HL-60/S4 treated with phorbol 12-myristate 13-acetate at 8.2 ng/mL for 4 days and 3 days (cell line): ENCODE data around the gene METAP2.
"Not testable (repeated sequence)": the region's sequence is repeated elsewhere in the genome, so short reads cannot be mapped to it uniquely, and the experiment has no call there.

Experiments
- in situ Hi-C: fragments of 300-500 bp; cut with MboI; formaldehyde crosslinking; loops from 2 replicates; pipeline ENCODE4 v1.15.0; 2022; ENCODE audit warnings: low sequenced_read_pairs

Gene METAP2

GRCh38 chr12:95473884-95474659 is at the start of gene METAP2:
Gene METAP2 (plus strand): TSS chr12:95474152. CDS start chr12:95474180, 28 bp downstream.
- in situ Hi-C loops: no loop called here

GRCh38 chr12:95424271-95424994 is 49.5 kb upstream of the METAP2 start:
- in situ Hi-C loops: no loop called here

- in situ Hi-C loops: no loop called here
Measured at GRCh38 chr12:95429172-95429510, 44.8 kb upstream of the METAP2 start.

DNA sequence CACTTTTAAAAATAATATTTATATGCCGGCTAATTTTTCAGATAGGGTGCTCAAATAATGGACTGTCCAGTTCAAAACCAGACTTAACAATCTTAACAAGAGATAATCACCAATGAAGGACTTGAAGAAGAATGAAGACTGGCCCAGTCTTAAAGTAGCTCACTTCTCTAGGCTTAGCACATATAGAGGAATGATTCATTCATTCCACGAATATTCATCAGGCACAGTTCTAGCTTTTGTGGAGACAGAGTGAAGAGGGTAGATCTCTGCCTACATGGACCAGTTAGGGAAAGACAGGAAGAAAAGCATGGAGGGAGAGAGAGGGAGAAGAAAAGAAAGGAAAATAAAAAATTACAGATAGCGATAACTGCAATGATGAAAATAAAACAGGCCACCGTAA is 42.8 kb upstream of the METAP2 start:
- in situ Hi-C loops: no loop called here

- in situ Hi-C loops: no loop called here
Measured at GRCh38 chr12:95435355-95435754, 38.6 kb upstream of the METAP2 start.

- in situ Hi-C loops: no loop called here
Measured at GRCh38 chr12:95437565-95437964, 36.4 kb upstream of the METAP2 start.

DNA sequence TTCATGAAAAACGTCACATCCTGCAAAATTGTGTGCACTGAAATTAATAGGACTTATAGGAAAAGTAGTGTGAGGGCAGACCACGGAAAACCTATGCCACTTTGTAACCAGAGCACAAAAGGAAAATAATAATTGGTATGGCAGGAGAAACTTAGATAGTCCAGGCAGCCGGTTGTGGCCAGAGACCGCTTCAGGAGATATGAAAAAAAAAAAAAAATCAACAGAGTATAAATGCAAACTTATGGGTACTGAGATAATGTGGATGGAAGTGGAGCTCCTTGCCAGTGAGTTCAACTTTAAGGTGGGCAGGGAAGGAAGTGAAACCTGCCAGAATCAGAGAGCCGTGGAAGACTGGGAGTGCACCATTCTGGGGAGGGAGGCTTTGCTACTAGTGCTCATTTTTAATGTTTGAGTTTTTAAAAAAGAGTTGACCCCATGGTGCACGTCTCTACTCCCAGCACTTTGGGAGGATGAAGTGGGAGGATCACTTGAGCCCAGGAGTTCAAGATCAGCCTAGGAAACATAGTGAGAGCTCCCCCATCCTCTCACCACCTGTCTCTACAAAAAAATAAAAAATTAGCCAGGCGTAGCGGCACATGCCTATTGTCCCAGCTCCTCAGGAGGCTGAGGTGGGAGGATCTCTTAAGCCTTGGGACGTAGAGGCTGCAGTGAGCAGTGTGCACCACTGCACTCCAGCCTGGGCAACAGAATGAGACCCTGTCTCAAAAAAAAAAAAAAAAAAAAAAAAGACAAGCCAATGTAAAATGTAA is 34.3 kb upstream of the METAP2 start:
- in situ Hi-C loops: no loop called here

GRCh38 chr12:95440401-95440800 is 33.6 kb upstream of the METAP2 start:
- in situ Hi-C loops: no loop called here

GRCh38 chr12:95443459-95443858 is 30.5 kb upstream of the METAP2 start:
- in situ Hi-C loops: no loop called here

DNA sequence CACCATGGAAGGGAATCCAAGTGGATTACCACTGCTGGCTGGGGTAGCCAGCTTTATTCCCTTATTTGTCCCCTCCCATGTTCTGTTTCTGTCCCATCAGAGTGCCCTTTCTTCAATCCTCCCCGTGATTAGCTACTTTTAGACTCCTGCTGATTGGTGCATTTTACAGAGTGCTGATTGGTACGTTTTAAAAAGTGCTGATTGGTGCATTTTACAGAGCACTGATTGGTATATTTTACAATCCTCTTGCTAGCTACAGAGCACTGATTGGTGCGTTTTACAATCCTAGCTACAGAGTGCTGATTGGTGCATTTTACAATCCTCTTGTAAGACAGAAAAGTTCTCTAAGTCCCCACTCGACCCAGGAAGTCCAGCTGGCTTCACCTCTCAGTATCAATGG is 28.9 kb upstream of the METAP2 start:
- in situ Hi-C loops: not testable (repeated sequence)

DNA sequence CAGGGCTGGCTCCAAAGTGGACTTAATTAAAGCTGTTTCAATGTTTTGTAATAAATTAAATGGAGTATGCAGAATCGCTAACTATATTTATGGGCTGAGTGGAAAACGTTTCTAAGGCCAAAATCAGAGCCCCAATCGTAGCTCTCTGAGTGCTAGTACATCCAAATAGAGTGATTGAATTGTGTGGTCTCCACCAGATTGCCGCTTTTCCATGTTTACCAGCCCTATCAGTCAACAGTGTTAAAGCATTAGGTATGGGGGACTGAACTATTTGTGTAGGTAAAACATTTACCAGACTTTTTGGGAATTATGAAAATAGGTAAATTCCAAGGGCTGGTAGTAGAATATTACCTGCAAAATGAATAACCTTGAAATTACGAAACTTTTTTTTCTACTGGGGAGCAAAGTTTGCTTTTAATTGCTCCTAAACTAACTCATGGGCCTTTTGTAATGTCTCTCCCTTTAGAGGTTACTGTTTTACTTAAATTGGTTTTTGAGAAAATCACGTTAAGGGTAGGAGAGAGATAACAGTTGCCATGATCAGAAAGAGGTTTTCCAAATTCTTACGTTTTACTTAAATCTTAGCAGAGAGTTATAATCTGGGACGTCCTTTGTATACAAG is 28.0 kb upstream of the METAP2 start:
- in situ Hi-C loops: no loop called here

DNA sequence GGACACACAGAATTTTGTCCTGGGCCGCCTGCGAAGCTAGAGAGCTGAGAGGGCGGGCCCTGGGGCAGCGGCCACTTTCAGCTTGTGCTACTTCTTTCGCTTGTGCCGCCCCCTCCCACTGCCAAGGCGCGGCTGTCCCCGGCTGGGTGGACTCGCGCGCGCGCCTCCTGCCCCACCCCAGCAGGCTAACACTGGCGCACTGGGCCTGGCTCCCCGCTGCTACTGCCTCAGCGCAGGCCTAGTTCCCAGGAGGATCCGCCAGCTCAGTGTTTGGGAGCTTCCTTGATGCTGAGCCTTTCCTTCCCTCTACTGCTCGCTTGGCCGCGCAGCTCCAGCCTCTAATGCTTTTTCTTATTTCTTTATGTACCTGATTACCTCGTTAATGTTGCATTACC is 27.4 kb upstream of the METAP2 start:
- in situ Hi-C loops: no loop called here

GRCh38 chr12:95449656-95450055 is 24.3 kb upstream of the METAP2 start:
- in situ Hi-C loops: not testable (repeated sequence)

DNA sequence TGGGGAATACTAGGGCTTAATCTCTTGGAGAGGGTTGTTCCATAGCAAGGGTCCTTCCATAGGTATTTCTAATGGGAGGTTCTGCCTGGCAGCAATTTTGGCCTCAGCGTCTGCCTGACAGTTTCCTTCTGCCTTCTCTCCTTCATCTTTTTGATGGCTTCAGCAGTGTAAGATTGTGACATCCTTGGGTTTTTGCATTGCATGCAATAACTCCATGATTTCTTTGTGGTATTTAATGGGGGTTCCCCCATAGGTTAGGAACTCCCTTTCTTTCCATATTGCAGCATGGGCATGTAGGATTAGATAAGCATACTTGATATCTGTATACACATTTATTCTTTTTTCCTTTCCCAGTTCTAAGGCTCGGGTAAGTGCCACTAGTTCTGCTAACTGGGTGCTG is 21.5 kb upstream of the METAP2 start:
- in situ Hi-C loops: not testable (repeated sequence)

DNA sequence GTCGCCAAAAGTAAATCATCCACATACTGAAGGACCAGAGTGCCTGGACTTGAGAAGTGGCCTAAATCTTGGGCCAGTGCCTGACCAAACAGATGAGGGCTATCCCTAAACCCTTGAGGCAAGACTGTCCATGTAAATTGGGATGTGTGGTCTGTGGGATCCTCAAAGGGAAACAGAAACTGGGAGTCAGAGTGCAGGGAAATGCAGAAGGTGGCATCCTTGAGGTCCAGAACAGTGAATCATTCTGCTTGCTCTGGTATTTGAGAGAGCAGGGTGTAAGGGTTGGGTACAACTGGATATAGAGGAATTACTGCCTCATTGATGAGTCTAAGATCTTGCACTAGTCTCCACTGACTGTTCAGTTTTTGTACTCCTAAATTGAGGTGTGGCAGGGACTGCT is 20.1 kb upstream of the METAP2 start:
- in situ Hi-C loops: not testable (repeated sequence)

DNA sequence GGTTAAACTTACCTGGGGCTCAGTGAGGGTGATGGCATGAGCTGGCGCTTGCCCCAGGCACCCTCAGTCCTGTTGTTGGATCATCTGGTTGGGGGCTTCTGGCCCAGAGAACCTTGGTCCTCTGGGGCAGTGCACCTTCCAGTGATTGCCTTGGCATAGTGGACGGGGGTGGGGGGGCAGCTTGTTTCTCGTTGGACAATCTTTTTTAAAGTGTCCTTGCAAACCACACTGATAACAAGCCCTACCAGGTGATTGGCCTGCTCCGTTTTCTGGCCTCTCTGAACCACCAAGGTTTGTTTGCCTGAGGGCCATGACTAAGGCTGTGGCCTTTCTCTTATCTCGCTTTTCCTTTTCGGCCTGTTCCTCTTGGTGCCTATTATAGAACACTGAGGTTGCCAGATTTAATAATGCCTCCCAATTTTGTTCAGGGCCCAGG is 19.2 kb upstream of the METAP2 start:
- in situ Hi-C loops: not testable (repeated sequence)

GRCh38 chr12:95457605-95458004 is 16.3 kb upstream of the METAP2 start:
- in situ Hi-C loops: not testable (repeated sequence)

- in situ Hi-C loops: no loop called here
Measured at GRCh38 chr12:95458761-95459160, 15.2 kb upstream of the METAP2 start.

- in situ Hi-C loops: no loop called here
Measured at GRCh38 chr12:95459310-95459709, 14.6 kb upstream of the METAP2 start.

DNA sequence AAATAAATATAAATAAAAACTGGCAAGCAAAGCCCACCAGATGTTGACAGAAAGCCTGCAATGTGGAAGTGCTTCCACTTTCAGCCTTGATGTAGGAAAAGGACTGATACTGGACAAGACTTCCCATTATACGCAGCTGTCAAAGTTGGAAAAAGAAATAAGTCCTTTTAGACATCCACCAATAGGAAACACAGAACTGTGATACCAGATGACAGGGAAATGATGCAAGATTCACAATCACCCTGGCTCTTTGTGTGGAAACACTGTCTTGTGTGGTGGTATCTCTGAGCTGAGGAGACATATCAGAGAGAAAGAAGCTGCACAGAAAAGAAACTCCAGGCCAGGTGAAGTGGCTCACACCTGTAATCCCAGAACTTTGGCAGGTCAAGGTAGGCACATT is 13.8 kb upstream of the METAP2 start:
- in situ Hi-C loops: no loop called here

DNA sequence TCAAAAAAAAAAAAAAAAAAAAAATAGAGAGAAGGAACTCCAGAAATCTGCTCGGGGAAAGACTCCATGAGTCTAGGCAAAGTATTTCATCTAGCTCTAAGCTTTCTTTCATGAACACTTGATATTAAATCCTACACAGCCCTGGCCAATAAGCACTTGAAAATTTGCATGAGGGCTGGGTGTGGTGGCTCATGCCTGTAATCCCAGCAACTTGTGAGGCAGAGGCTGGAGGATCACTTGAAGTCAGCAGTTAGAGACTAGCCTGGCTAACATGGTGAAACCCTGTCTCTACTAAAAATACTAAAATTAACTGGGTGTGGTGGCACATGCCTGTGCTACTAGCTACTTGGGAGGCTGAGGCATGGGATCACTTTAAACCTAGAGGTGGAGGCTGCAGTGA is 13.1 kb upstream of the METAP2 start:
- in situ Hi-C loops: no loop called here
